Gastrocnemius medialis (tissue), 4 donors: ENCODE data around the gene NOL12. TPM values are rescaled to one million over a fixed set of nuclear protein-coding genes. Genes with fewer than 3 reads are reported as not detected.
"Not testable (repeated sequence)": the region's sequence is repeated elsewhere in the genome, so short reads cannot be mapped to it uniquely, and the experiment has no call there.

Experiments used
- ATAC-seq, 2 donors: fragments of 150-250 bp; one replicate each; pipeline ENCODE4 v1.9.1; 2016
- DNase-seq, 2 donors: peaks; one replicate each; pipeline ENCODE4 v3.0.0-alpha.2; 2019
- H3K27ac ChIP-seq, 4 donors: fragments of 200-600 bp; sonication (generic); 1 replicate in 1 of 4; 2 replicates in 3 of 4; pipeline ENCODE4 v1.5.1; 2016 to 2018; ENCODE audit warnings: mild to moderate bottlenecking in 2 of 4, moderate library complexity in 1 of 4
- H3K27me3 ChIP-seq, 3 donors: fragments of 200-600 bp; sonication (generic) in 2 of 3; 1 replicate in 1 of 3; 2 replicates in 2 of 3; pipeline versions ENCODE4 v1.5.1 to v1.6.0; 2016 to 2019; ENCODE audit warnings: mild to moderate bottlenecking in 1 of 3, moderate library complexity in 1 of 3
- H3K36me3 ChIP-seq, 2 donors: fragments of 200-600 bp; sonication (generic) in 1 of 2; one replicate each; pipeline ENCODE4 v1.5.1; 2017 to 2018
- H3K4me1 ChIP-seq, 2 donors: fragments of 200-600 bp; sonication (generic) in 1 of 2; one replicate each; pipeline ENCODE4 v1.5.1; 2016 to 2017; ENCODE audit warnings: mild to moderate bottlenecking in 2 of 2
- H3K4me3 ChIP-seq, 4 donors: fragments of 200-600 bp; sonication (generic) in 3 of 4; 1 replicate in 1 of 4; 2 replicates in 3 of 4; pipeline ENCODE4 v1.5.1; 2016 to 2019; ENCODE audit warnings: mild to moderate bottlenecking in 2 of 4
- H3K9me3 ChIP-seq, 3 donors: fragments of 200-600 bp; sonication (generic) in 2 of 3; 1 replicate in 1 of 3; 2 replicates in 2 of 3; pipeline ENCODE4 v1.5.1; 2016 to 2019
- POLR2A ChIP-seq, 2 donors: fragments of 450-650 bp; IDR thresholded peaks; one replicate each; pipeline ENCODE4 v1.6.1; 2017; ENCODE audit warnings: antibody characterized with exemption in 2 of 2, mild to moderate bottlenecking in 2 of 2, moderate library complexity in 2 of 2
- in situ Hi-C, 4 donors: fragments of 200-750 bp; cut with MboI; loops; one replicate each; pipeline versions ENCODE4 v1.15.0 to v1.8.0; 2017; ENCODE audit warnings: low sequenced_read_pairs in 4 of 4
- intact Hi-C: fragments of 100-400 bp; cut with DNase I; formaldehyde crosslinking; loops from one replicate; pipeline ENCODE4 v1.15.1; 2023; ENCODE audit warnings: low total_unique reads
- total RNA-seq, 4 donors: library from RNA; depleted of rRNA; stranded (reverse); fragments of >200 nt; gene quantifications; one replicate each; pipeline versions ENCODE4 v1.1.0 to v1.2.3, GENCODE V29; 2016
- TF ChIP-seq, protein P1 (sequence below), 5 experiments: fragments of 450-650 bp in 3 of 5; fragments of 200-600 bp in 2 of 5; sonication (generic) in 2 of 5; IDR thresholded peaks in 4 of 5; conservative IDR thresholded peaks in 1 of 5; 1 replicate in 4 of 5; 2 replicates in 1 of 5; pipeline ENCODE4 v1.5.1; 2016 to 2019; ENCODE audit warnings: antibody characterized with exemption in 5 of 5, mild to moderate bottlenecking in 3 of 5, moderate library complexity in 3 of 5

Gene NOL12
- total RNA-seq, 4 donors from 2014 or later = 10.0 to 21.7 (median 16.6) TPM

- TF ChIP-seq, protein P1, sequence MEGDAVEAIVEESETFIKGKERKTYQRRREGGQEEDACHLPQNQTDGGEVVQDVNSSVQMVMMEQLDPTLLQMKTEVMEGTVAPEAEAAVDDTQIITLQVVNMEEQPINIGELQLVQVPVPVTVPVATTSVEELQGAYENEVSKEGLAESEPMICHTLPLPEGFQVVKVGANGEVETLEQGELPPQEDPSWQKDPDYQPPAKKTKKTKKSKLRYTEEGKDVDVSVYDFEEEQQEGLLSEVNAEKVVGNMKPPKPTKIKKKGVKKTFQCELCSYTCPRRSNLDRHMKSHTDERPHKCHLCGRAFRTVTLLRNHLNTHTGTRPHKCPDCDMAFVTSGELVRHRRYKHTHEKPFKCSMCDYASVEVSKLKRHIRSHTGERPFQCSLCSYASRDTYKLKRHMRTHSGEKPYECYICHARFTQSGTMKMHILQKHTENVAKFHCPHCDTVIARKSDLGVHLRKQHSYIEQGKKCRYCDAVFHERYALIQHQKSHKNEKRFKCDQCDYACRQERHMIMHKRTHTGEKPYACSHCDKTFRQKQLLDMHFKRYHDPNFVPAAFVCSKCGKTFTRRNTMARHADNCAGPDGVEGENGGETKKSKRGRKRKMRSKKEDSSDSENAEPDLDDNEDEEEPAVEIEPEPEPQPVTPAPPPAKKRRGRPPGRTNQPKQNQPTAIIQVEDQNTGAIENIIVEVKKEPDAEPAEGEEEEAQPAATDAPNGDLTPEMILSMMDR (IDR thresholded peaks at IDR 0.05 in 4 of 5, conservative IDR thresholded peaks at IDR 0.05 in 1 of 5) = no peak
- TF ChIP-seq POLR2A (IDR thresholded peaks at IDR 0.05) = no peak
- no peak for DNase-seq
- Histone ChIP-seq H3K4me3 (no peak overlapping the region), H3K9me3 (no peaks in the 10 kb centered on the region), H3K27me3 (no peaks in the 10 kb centered on the region), H3K27ac (no peak overlapping the region), H3K4me1 (no peaks in the 10 kb centered on the region), H3K36me3 (no peaks in the 10 kb centered on the region)
- in situ Hi-C loops (no loop called here), intact Hi-C loops (no loop called here)
- no peak for ATAC-seq
Measured at GRCh38 chr22:37713761-37714160, 27.6 kb downstream of the NOL12 start.

- no peak for TF ChIP-seq POLR2A (IDR thresholded peaks at IDR 0.05)
- TF ChIP-seq, protein P1 (IDR thresholded peaks at IDR 0.05 in 4 of 5, conservative IDR thresholded peaks at IDR 0.05 in 1 of 5) = no peak
- ATAC-seq = no peak
- no peaks in the 10 kb centered on the region for H3K4me1 ChIP-seq
- no peaks in the 10 kb centered on the region for H3K27me3 ChIP-seq
- intact Hi-C loops (no loop called here), in situ Hi-C loops (no loop called here)
- H3K27ac ChIP-seq = no peak overlapping the region
- H3K4me3 ChIP-seq = no peak overlapping the region
- no peaks in the 10 kb centered on the region for H3K36me3 ChIP-seq
- H3K9me3 ChIP-seq = no peaks in the 10 kb centered on the region
- no peak for DNase-seq
Measured at GRCh38 chr22:37714634-37715033, 28.5 kb downstream of the NOL12 start.

DNA sequence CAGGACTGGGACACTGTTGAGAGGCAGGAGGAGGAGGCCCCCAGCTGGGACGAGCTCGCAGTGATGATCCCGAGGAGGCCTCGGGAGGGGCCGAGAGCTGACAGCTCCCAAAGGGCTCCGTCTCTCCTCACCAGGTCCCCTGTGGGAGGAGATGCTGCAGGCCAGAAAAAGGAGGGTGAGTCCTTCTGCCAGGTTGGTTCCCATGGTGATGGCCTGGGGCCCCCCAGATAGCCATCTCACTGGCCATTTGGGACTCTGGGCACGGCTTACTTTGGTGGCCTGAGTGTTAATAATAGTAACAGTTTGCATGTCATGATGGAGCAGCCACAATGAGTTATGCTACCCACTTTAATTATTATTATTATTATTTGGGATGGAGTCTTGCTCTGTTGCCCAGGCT lies 29.6 kb downstream of the NOL12 start:
- Histone ChIP-seq H3K4me1 (no peaks in the 10 kb centered on the region), H3K27me3 (no peaks in the 10 kb centered on the region), H3K9me3 (no peaks in the 10 kb centered on the region), H3K36me3 (no peaks in the 10 kb centered on the region), H3K4me3 (no peak overlapping the region), H3K27ac (no peak overlapping the region)
- DNase-seq (no peak), ATAC-seq (no peak)
- intact Hi-C loops (no loop called here), in situ Hi-C loops (no loop called here)
- TF ChIP-seq, protein P1 (IDR thresholded peaks at IDR 0.05 in 4 of 5, conservative IDR thresholded peaks at IDR 0.05 in 1 of 5) = no peak
- no peak for TF ChIP-seq POLR2A (IDR thresholded peaks at IDR 0.05)

DNA sequence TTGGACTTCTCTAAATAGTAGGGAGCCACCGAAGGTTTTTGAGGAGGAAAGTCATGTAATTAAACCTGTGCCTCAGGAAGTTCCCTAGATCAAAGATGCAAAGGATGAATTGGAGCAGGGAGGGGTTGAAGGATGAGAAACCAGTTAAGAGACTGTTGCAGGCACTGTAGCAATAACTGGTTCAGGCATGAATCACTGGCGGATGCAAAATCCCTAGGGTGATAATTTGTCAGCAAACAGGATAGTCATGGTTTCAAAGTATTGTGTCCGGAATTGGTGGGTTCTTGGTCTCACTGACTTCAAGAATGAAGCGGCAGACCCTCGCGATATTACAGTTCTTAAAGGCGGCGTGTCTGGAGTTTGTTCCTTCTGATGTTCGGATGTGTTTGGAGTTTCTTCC lies 30.6 kb downstream of the NOL12 start:
- Histone ChIP-seq H3K4me3 (no peak overlapping the region), H3K36me3 (no peaks in the 10 kb centered on the region), H3K4me1 (no peaks in the 10 kb centered on the region), H3K9me3 (no peaks in the 10 kb centered on the region), H3K27me3 (no peaks in the 10 kb centered on the region), H3K27ac (no peak overlapping the region)
- TF ChIP-seq, protein P1 (IDR thresholded peaks at IDR 0.05 in 4 of 5, conservative IDR thresholded peaks at IDR 0.05 in 1 of 5) = no peak
- TF ChIP-seq POLR2A (IDR thresholded peaks at IDR 0.05) = no peak
- intact Hi-C loops = no loop called here
- in situ Hi-C loops = no loop called here
- ATAC-seq (no peak), DNase-seq (no peak)

DNA sequence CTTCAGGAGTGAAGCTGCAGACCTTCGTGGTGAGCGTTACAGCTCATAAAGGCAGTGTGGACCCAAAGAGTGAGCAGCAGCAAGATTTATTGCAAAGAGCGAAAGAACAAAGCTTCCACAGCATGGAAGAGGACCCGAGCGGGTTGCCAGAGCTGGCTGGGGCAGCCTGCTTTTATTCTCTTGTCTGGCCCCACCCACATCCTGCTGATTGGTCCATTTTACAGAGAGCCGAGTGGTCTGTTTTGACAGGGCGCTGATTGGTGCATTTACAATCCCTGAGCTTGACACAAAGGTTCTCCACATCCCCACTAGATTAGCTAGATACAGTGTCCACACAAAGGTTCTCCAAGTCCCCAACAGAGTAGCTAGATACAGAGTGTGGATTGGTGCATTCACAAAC lies 31.1 kb downstream of the NOL12 start:
- not testable (repeated sequence) for H3K4me3 ChIP-seq

GRCh38 chr22:37717746-37718305 lies 31.7 kb downstream of the NOL12 start:
- H3K36me3 ChIP-seq, H3K27ac ChIP-seq, H3K9me3 ChIP-seq, in situ Hi-C loops, H3K4me3 ChIP-seq, ATAC-seq, H3K27me3 ChIP-seq, DNase-seq, H3K4me1 ChIP-seq, intact Hi-C loops: not testable (repeated sequence)

More for the DNA sequence above, 31.1 kb downstream of the NOL12 start:
- ATAC-seq, intact Hi-C loops, H3K27me3 ChIP-seq, H3K36me3 ChIP-seq, H3K4me1 ChIP-seq, H3K27ac ChIP-seq, H3K9me3 ChIP-seq, DNase-seq, in situ Hi-C loops: not testable (repeated sequence)
